ENCODE results near the gene C1QTNF6.

Gene C1QTNF6

DNA sequence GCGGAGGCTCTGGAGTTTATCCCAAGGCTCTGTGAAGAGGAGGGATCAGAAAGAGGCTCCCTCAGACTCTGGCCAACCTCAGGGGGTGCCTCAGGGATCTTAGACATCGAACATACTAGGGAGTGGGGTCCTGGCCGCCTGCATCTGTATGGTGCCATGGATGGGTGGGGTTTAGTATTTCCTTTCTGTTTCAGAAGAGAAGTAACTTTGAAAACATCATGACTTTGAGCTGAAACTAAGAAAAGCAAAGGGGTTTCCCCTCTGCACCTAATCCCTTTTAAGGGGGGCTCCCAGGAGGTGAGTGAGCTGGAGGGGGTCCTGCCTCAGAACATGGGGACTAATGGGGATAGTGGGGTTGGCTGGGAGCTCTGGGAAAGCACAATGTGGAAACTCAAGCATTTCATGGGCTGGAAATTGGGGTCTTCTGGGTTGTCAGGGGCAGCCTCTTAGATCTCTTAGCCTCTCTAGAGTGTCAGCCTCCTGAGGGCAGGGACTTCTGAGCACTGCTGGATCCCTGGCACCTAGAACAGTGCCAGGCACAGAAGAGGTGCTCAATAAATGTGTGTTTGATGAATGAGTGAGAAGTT is 36.0 kb upstream of the C1QTNF6 start:
- no peak for DNase-seq (ENCODE audit: low spot score)
- no peak for FAIRE-seq

DNA sequence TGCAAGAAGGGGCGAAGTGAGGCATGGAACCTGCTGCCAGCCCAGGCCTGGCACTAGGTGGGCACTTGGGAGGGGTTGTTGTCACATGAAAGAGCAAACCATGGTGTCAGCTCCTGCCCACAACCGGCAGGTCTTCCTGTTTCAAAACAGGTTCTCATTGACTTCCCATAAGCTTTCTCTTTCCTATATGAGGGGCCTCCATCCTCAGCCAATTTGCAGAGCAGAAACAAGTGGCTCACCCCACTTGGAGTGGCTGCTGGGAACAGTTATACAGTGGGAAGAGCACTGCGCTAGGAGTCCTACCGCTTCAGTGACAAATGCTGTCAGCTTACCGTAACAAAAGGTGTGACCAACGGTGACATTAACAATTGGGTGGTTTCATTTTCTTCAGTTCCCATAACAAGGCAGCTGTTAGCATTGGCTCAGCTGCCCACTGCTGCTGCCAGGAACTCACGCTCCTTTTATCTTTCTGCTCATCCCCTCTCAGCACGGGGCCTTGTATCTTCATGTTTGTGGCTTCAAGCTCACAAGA is 34.5 kb upstream of the C1QTNF6 start:
- FAIRE-seq (no peak), DNase-seq (ENCODE audit: low spot score) (no peak)

DNA sequence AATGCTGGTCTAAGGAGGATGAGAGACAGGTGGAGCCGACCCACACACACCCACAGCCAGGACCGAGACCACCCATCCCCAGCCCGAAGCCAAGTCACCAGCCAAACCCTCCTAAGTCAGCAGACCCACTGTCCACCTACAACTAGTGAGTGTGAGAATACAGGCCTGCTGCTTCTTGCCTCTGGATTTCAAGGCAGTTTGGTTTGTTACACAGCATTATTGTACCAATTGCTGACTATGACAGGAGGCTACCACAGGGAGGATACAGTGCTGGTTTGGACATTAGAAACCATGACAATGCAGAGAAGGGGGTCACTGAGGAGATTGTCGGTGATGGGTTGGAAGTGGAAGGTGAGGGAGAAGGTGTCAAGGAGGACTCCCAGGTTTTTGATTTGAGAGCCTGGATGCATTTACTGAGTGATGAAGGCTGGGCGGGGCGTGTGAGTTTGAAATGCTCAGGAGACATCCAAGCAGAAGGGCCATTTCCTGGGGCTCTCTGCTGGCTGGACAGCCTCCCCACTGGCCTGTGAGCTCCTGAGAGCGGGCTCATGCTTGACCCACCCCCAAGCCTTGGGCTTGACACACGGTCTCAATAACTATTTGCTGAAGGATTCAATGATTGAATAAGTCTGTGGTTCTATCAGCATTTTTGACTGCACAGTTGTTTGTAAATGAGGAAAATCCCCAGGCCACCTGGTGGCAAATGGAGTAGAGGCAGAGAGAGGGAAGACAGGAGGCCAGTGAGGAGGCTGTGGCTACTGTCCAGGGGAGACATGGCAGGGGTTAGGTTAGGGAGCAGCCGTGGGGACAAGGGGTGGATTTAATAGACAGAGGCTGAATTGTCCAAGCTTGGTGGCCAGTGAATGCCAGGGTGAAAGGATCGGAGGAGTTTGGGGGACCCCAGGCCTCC is 33.6 kb upstream of the C1QTNF6 start:
- FAIRE-seq (no peak), DNase-seq (ENCODE audit: low spot score) (no peak)

DNA sequence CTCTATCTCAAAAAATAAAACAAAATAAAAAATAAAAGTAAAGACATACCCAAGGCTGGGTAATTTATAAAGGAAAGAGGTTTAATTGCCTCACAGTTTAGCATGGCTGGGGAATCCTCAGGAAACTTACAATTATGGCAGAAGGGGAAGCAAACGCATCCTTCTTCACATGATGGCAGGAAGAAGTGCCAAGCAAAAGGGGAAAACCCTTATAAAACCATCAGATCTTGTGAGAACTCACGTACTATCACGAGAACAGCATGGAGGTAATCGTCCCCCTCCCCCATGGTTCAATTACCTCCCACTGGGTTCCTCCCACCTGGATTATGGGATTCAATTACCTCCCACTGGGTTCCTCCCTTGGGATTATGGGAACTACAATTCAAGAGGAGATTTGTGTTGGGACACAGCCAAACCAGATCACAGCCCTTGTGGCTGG is 32.5 kb upstream of the C1QTNF6 start:
- DNase-seq (ENCODE audit: low spot score): no peak
- no peak for FAIRE-seq

DNA sequence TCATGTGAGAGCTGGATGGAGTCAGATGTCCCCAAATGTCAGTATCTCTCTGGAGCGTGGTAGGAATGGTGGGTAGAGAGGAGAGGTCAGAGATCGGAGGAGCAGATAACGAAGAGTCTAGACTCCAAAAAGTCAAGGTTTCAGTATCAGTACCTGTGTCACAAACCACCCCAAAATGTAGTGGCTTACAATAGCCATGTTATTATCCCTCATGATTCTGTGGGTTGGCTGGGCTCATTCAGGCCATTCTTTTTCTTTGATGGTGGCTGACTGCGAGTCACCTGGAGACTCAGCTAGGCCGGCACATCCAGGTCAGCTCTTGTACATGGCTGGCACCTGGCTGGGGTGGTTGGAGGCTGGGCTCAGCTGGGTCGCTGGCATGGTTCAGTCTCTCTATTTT is 31.5 kb upstream of the C1QTNF6 start:
- FAIRE-seq (no peak), DNase-seq (ENCODE audit: low spot score) (no peak)

DNA sequence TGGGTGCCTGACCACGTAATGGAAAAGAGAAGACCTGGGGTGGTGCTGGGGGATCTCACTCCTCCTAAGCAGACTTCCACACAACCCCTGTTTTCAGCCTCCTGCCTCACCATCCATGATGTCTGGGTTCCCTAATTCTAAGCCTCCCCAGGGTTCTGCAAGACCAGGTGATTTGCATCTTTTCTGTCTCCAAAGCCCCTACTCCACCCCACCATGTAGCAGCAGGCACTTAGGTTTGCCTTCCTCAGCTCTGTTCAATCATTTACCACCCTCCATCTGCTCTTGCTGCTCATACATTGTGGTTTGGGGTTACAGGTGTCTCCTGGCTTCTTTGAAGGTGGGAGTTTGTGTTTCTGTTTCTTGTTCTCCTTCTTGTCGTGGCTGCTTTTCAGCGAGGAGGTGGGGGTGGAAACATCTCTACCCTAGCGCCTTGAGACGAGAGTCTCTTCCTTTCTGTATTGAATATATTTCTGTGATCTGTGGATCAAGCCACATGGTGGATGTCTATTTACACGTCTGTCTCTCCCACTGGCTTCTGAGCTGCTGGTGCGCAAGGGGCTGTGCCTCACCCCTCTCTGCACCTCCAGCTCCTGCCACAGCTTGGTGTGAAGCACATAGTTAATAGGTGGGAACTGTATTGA is 30.8 kb upstream of the C1QTNF6 start:
- no peak for DNase-seq (ENCODE audit: low spot score)
- FAIRE-seq: no peak

DNA sequence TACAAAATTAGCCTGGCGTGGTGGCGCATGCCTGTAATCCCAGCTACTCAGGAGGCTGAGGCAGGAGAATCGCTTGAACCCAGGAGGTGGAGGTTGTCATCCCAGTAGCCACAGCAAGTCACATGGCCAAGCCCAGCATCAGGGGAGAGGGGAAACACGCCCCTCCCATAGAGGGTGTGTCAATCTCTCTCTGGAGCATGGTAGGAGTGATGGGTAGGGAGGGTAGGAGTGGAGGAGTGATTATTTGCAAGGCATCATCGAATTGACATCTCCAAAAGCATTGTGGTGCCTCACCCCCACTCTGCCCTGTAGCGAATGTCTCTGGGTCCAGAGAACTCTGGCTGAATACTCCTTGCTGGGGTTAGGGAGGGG is 30.3 kb upstream of the C1QTNF6 start:
- FAIRE-seq: no peak
- no peak for DNase-seq (ENCODE audit: low spot score)

DNA sequence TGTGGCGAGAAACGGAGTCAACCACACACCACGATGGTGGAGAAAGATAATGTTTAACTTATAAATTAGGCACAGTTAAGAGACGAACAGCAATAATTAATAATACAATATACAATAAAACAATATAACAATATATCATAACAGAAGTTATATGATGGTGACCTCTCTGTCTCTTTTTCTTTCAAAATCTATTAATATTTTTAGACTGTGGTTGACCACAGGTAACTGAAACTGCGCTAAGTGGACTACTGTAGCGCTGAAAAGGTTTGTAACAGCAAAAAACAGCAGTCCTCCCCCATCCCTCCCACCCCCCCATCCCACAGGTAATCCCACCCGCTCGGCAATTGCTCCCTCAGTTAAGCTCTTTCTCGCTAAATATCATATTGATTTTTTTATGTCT is 27.8 kb upstream of the C1QTNF6 start:
- DNase-seq (ENCODE audit: low spot score) (no peak), FAIRE-seq (no peak)

DNA sequence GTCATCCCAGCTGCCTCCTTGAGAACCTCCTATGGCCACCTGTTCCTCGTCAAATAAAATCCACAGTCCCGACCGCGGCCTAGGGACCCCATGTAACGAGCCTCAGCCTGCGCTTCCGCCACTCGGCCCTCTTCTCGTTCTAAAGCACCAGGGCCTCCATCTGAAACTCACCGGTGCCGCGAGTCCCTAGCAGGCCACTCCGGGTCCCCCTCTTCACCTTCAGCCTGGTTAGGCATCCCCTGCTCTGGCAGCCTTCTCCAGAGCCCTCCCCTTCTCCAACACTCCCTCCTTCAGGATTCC is 26.6 kb upstream of the C1QTNF6 start:
- no peak for FAIRE-seq

DNA sequence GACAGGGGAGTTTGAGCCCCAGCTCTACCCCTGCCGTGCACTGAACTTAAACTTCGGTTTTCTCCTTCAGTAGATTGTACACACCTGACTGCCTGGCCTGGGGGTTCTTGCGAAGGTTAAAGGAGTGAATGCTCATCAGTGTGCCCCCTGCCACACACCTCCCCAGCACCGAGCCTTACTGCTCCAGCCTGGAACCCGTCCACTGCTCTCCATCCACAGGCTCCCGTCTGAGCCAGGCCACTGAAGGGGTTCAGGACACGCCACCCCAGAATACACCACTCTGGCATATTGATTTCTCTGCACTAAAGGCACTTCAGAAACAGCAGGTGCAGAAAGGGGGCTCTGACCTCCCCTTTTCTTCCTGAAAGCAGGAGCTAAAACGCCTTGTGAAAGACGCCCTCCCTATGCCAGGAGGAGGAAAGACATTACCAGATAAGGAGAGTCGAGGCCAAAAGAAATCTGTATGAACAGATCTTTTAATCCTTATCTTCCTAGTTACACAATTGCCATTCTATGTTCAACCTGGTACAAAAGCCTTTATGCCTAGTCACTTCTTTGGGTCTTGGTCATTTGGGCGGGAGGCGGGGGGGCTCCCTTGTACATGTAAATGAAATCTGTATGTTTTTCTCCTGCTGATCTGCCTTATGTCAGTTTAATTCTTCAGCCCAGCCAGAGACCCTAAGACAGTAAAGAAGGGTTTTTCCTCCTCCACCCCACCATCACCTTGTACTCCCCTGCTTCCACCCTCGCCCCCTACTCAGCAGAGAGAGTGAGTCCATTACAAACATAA is 26.1 kb upstream of the C1QTNF6 start:
- FAIRE-seq (no peak), DNase-seq (ENCODE audit: low spot score) (no peak)

More for the DNA sequence above, 26.6 kb upstream of the C1QTNF6 start:
- DNase-seq (ENCODE audit: low spot score): no peak

DNA sequence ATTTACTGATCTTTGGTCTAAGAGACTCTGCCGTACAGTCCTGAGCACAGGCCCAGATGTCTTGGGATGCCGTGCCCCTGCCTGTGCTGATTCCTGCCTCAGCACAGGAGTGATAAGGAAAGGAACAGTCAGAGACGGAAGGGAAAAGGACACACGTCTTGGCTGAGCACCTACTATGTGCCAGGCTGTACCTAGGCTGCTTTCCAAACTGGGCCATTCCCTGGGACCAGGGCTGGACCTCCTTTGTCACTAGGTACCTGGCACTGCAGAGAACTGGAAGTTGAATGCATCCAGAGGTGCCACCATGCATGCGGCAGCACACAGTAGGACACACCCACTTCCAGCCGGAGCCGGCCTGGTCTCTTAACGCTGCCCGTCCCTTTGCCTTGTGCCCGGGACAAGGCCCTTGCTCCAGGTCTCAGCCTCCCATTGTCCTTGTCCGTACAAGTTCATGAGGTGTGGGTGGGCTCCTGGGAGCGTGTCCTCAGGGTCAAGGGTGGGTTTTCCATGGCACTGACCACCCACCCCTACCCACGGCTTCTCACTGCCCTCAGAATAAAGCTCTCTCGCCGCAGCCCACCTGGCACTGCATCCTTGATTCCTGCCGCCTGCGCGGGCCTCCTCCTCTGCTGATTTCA is 25.3 kb upstream of the C1QTNF6 start:
- no peak for DNase-seq (ENCODE audit: low spot score)
- no peak for FAIRE-seq

DNA sequence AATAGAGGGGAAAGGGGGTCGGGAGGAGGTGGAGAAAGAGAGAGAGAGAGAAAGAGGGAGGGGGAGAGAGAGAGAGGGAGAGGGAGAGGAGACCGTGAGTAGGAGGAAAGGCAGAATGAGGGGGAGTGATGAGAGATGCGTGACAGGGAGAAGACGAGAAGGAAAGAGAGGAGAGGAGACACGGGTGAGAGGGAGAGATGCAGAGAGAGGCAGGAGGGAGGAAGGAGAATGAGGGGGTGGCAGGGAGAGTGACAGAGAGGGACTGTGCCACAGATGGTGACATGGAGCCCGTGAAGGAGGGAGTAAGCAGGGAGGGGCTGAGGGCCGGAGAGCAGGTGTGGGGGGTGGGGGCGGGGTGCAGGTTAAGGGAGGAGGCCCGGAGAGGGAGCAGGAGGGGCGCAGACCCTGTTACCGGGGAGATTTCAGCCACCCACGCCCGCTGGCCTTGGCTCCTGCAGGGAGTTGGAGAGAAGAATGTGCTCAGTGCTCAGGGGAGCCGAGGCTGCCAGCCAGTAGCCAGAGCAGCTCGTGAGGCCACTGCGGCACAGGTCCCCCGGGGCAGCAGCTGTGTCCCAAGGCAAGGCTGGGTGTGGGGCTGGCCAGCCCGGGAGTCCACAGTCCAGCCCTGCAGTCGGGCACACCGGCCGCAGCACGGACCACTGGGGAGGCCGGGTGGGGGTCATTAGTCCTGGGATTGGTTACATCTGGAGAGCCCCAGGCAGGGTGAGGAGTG is 24.3 kb upstream of the C1QTNF6 start, which contains the start of gene SSTR3:
SSTR3 (minus strand) TSS at position 304 of the 733 bp plus-strand sequence. CDS start 4,674 bp downstream, outside the sequence.
- DNase-seq (ENCODE audit: low spot score) (no peak), FAIRE-seq (no peak)

DNA sequence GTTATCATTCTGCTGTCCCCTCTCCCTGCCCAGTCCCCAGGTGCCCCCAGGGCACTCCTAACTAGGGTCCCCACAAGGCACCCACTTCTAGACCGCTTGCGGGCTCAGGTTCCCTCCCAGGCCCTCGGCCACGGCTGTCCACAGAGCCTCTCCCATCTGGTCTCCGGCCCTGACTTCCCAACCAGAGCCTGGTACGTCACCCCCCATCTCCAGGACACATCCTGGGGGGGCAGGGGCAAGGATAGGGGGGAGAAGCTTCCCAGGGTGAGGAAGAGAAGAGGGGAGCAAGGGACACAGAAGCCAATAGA is 23.8 kb upstream of the C1QTNF6 start:
- DNase-seq (ENCODE audit: low spot score) (no peak), FAIRE-seq (no peak)

DNA sequence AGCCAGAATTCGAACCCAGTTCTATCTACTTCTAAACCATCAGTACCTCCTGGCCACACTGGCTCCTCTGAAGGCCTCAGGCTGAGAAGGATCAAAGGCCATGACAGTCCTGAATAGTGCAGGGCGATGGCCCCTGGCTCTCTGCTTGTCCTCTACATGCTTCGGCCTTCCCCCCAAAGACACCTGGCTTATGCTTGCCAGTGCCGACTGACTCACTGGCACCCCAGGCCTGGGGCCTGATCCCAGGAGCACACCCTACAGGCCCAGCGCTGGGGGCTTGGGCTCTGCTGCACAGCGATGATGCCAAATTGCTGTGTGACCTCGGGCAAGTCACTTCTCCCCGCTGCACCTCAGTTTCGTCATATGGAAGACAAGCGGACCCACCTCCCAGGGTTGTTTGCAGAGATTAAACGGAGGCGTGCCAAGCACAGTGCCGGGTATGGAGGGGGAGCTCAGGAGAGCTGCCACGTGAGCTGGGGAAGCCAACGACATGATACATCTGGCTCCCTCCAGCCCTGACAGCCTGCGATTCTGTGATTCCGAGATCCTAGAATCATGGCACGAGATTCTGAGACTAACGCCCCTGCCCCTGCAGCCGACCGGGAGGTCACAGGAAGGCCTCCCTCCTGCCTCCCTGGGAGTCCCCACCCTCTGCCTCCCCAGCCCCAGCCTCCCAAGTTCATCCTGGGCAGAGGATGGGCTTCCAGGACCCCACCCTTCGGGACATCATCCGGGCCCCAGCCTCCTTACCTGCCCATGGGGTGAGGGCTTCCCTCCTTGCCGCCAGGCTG is 23.2 kb upstream of the C1QTNF6 start:
- DNase-seq (ENCODE audit: low spot score) (no peak), FAIRE-seq (no peak)

DNA sequence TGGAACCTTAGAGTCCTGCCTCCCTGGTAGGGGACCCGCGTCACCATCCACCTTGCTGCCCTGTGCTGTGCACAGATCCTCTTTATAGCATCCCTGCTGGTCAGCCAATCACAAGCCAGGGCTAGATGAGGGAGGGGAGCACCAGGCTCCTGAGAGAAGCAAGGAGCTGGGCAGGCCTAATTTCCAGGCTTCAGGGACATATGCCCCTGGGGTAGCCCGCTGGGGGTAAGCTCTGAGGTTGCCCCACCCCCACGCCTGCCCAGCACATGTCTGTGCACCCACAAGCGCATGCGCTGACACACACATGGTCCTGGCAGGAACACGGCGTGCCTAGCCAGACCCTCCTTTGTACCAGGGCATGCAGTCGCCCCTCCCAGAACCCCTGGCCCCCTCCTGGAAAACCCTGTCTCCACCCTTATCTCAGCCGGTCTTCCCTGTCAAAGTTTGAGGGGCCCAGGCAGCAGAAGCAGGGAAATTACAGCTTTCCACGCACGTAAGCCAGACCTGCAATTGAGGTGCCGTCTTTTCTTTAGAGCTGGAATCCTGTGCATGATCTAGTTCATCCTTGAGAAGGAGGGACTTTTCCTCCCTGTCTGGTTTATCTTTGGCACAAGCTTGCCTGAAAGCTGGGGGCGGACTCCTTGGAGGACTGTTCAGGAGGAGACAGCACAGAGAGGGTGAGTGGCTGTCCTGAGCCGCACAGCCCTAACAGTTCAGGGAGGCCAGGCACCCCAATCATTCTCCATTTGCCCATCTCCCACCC is 22.2 kb upstream of the C1QTNF6 start:
- DNase-seq (ENCODE audit: low spot score) (no peak), FAIRE-seq (no peak)

DNA sequence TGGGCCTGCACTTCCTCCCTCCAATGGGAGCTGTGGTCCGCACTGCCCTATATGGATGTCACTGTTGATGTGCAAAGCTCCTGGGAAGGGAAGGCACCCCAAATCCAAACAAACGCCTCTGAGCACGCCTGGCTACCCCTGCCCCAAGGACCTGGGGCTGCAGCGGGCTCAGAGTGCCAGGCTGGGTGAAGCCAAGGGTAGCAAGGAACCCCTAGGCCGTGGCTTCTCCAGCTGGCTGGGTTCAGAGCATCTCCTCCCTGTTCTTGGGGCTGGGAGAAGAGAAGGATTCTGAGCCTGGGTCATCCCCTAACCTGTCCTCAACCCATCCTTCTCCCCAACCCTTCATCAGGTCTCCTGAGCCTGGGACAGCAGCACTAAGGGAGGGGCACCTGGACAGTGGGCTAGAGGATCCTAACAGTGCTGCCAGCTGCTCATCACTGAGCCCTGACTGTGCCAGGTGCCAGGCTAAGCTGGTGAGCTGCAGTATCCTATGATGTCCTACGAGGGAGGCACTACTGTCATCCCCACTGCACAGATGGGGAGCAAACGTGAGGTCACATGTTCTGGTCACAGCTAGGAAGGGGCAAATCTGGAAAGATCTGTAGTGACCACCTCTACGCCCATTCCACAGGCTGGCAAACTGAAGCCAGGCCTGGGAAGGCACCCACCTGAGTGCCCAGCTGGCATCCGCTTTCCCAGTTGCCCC is 21.2 kb upstream of the C1QTNF6 start:
- DNase-seq (ENCODE audit: low spot score) (no peak), FAIRE-seq (no peak)

DNA sequence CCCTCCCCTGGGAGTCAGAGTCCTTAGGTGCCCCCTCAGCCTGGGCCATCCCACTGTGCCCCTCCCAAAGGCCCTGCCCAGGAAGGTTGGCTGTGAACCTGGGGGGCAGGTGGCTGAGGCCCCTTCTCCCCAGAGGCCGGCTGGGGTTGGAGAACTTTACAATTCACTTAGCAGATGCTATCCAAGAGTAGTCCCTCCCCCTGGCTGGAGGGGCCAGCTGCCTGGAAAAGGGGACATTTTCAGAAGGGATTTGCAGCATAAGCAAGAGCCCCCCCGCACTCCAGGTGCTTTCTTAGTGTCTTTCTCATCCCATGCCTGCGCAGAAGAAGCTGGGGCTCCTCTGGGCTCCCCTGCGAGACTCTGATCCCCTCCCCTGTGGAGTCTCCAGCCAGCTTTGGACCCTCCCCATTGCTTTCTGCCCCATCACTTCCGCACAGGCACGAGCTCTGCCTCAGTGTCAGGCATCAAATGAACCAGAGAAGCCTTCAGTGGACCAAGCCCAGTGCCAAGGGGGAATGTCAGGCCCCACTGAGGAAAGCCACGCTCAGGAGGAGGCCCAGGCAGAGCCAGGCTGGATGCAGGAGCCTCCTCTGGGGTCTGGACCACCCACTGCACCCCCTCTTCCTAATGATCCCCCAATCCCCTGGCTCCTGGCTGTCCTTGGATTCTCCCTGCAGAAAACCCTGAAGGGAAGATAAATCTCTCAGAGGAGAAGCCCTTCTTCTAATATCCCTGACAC is 20.5 kb upstream of the C1QTNF6 start:
- FAIRE-seq (no peak), DNase-seq (ENCODE audit: low spot score) (no peak)

DNA sequence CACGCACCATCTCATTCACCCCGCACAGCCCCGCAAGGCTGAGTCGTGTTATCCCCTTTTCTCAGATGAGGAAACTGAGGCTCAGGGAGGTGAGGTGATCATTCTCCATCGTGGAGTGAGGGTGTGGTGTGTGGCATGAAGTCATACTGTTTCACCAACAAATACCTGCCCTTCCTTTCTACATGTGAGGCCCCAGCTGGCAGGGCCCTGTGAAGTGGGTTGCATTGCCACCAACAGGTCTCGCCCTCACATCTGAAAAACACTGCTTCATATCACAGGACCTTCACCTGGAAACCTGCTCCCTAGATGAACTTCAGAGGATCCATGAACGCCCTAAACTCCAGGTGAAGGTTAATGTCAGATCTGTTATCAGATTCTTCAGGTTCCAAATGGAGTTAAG is 19.9 kb upstream of the C1QTNF6 start:
- no peak for FAIRE-seq
- DNase-seq (ENCODE audit: low spot score): no peak
